H1 (cell line): ENCODE data around the gene TBC1D13. TPM values are rescaled to one million over a fixed set of nuclear protein-coding genes. Genes with fewer than 3 reads are reported as not detected.

Source experiments
- CTCF ChIA-PET: fragments of 300-600 bp; sonication (Branson Sonifier 250); formaldehyde crosslinking; loops from one replicate; lab custom pipeline; 2021; ENCODE audit not compliant: partially characterized antibody; lab: Charles Lee
- POLR2A ChIA-PET: fragments of 300-600 bp; sonication (Branson Sonifier 250); formaldehyde crosslinking; loops from one replicate; lab custom pipeline; 2021; ENCODE audit warnings: inconsistent platforms; ENCODE audit not compliant: partially characterized antibody; lab: Charles Lee
- DNase-seq, 2 experiments: peaks; one replicate each; pipeline versions ENCODE4 v3.0.0 to v3.0.0-alpha.2; 2010 to 2022; ENCODE audit warnings: low spot score in 2 of 2, low read depth in 1 of 2, mixed read lengths in 1 of 2
- FAIRE-seq: peaks from 2 replicates; lab custom pipeline; 2011; peaks lifted over from hg19 to GRCh38; lab: Jason Lieb, UNC
- H2AFZ ChIP-seq: 2 replicates; pipeline ENCODE4 v1.8.1; 2012; ENCODE audit warnings: low read length, inconsistent platforms
- H2AK5ac ChIP-seq: 2 replicates; pipeline ENCODE4 v1.6.1; 2013; ENCODE audit warnings: low read depth, low read length
- H2BK120ac ChIP-seq: replicated peaks from 2 replicates; pipeline ENCODE3; 2013; ENCODE audit warnings: low read depth, low read length, inconsistent platforms
- H2BK12ac ChIP-seq: 2 replicates; pipeline ENCODE4 v1.6.1; 2013; ENCODE audit warnings: low read depth, low read length
- H2BK15ac ChIP-seq: 2 replicates; pipeline ENCODE4 v1.6.1; 2013; ENCODE audit warnings: low read length
- H2BK20ac ChIP-seq: 2 replicates; pipeline ENCODE4 v1.6.1; 2013; ENCODE audit warnings: low read length
- H2BK5ac ChIP-seq: 2 replicates; pipeline ENCODE4 v1.6.1; 2013; ENCODE audit warnings: low read depth, low read length
- H3K14ac ChIP-seq: 2 replicates; pipeline ENCODE4 v1.6.1; 2013; ENCODE audit warnings: inconsistent platforms; ENCODE audit not compliant: insufficient read length
- H3K18ac ChIP-seq: 2 replicates; pipeline ENCODE4 v1.6.1; 2013; ENCODE audit warnings: low read length; ENCODE audit errors: extremely low read depth
- H3K23ac ChIP-seq: 2 replicates; pipeline ENCODE4 v1.6.1; 2013; ENCODE audit warnings: inconsistent platforms; ENCODE audit not compliant: insufficient read length
- H3K23me2 ChIP-seq: 2 replicates; pipeline ENCODE4 v1.6.1; 2013; ENCODE audit warnings: low read depth, low read length
- H3K27ac ChIP-seq: 2 replicates; pipeline ENCODE4 v1.6.1; 2011; ENCODE audit warnings: low read depth, low read length, inconsistent platforms
- H3K27me3 ChIP-seq, 4 experiments: replicated peaks in 1 of 4; 1 replicate in 1 of 4; 2 replicates in 3 of 4; pipeline versions ENCODE4 v1.6.1 to v1.8.1; 2011 to 2013; ENCODE audit warnings: low read length in 3 of 4, mild to moderate bottlenecking in 3 of 4, inconsistent platforms in 2 of 4, mixed read lengths in 2 of 4, moderate library complexity in 1 of 4; ENCODE audit not compliant: control insufficient read depth in 3 of 4, insufficient read depth in 3 of 4; ENCODE audit errors: extremely low read depth in 1 of 4
- H3K36me3 ChIP-seq, 4 experiments: 2 replicates each; pipeline versions ENCODE4 v1.6.1 to v1.8.1; 2011 to 2013; ENCODE audit warnings: mild to moderate bottlenecking in 4 of 4, low read length in 3 of 4, moderate library complexity in 2 of 4, control low read depth in 1 of 4, inconsistent platforms in 1 of 4; ENCODE audit not compliant: insufficient read depth in 4 of 4, control insufficient read depth in 2 of 4
- H3K4ac ChIP-seq: replicated peaks from 2 replicates; pipeline ENCODE3; 2013; ENCODE audit warnings: low read length, low read depth, mixed read lengths, inconsistent platforms; ENCODE audit not compliant: insufficient read length
- H3K4me1 ChIP-seq, 4 experiments: replicated peaks in 1 of 4; 1 replicate in 1 of 4; 2 replicates in 3 of 4; pipeline versions ENCODE4 v1.6.1 to v1.8.1; 2011 to 2013; ENCODE audit warnings: low read length in 3 of 4, inconsistent platforms in 2 of 4, mixed read lengths in 1 of 4; ENCODE audit not compliant: insufficient read depth in 4 of 4, control insufficient read depth in 3 of 4
- H3K4me2 ChIP-seq, 2 experiments: 2 replicates each; pipeline versions ENCODE4 v1.6.1 to v1.8.1; 2011 to 2013; ENCODE audit warnings: low read depth in 2 of 2, low read length in 2 of 2, control low read depth in 1 of 2, inconsistent platforms in 1 of 2, mild to moderate bottlenecking in 1 of 2; ENCODE audit not compliant: insufficient read depth in 1 of 2
- H3K4me3 ChIP-seq, 4 experiments: fragments of 200-600, 300-600 bp in 1 of 4; sonication (generic), shearing (Covaris generic), sonication (Bioruptor Twin) in 1 of 4; 2 replicates each; pipeline versions ENCODE4 v1.5.1 to v1.8.1; 2011 to 2016; ENCODE audit warnings: low read length in 4 of 4, low read depth in 3 of 4, control low read depth in 2 of 4, inconsistent platforms in 2 of 4, mild to moderate bottlenecking in 2 of 4, mixed read lengths in 1 of 4, moderate library complexity in 1 of 4; ENCODE audit not compliant: insufficient read depth in 2 of 4; ENCODE audit errors: extremely low read depth in 1 of 4
- H3K56ac ChIP-seq: replicated peaks from 2 replicates; pipeline ENCODE3; 2013; ENCODE audit warnings: low read depth, mild to moderate bottlenecking, mixed read lengths, low read length, inconsistent platforms; ENCODE audit not compliant: insufficient read length
- H3K79me1 ChIP-seq: 2 replicates; pipeline ENCODE4 v1.6.1; 2013; ENCODE audit warnings: low read depth, low read length, control low read depth
- H3K79me2 ChIP-seq, 2 experiments: 2 replicates each; pipeline versions ENCODE4 v1.6.1 to v1.8.1; 2012 to 2013; ENCODE audit warnings: low read length in 2 of 2, mild to moderate bottlenecking in 2 of 2, inconsistent platforms in 1 of 2; ENCODE audit not compliant: insufficient read depth in 2 of 2, control insufficient read depth in 1 of 2
- H3K9ac ChIP-seq, 4 experiments: replicated peaks in 1 of 4; 1 replicate in 1 of 4; 2 replicates in 3 of 4; pipeline versions ENCODE4 v1.6.1 to v1.8.1; 2011 to 2013; ENCODE audit warnings: low read depth in 3 of 4, low read length in 3 of 4, control low read depth in 2 of 4, mild to moderate bottlenecking in 2 of 4, moderate library complexity in 2 of 4, inconsistent platforms in 1 of 4; ENCODE audit errors: extremely low read depth in 1 of 4
- H3K9me3 ChIP-seq, 2 experiments: 2 replicates each; pipeline versions ENCODE4 v1.6.1 to v1.8.1; 2012 to 2013; ENCODE audit warnings: mild to moderate bottlenecking in 2 of 2, moderate library complexity in 2 of 2, control low read depth in 1 of 2, inconsistent platforms in 1 of 2, low read depth in 1 of 2, low read length in 1 of 2, mixed read lengths in 1 of 2; ENCODE audit not compliant: insufficient read depth in 2 of 2
- H4K20me1 ChIP-seq, 2 experiments: replicated peaks in 1 of 2; 2 replicates each; pipeline versions ENCODE3 to v1.8.1; 2011 to 2013; ENCODE audit warnings: inconsistent platforms in 2 of 2, low read length in 2 of 2, mild to moderate bottlenecking in 1 of 2; ENCODE audit not compliant: insufficient read depth in 2 of 2, control insufficient read depth in 1 of 2
- H4K5ac ChIP-seq: 2 replicates; pipeline ENCODE4 v1.6.1; 2013; ENCODE audit warnings: low read length, low read depth, mixed read lengths, inconsistent platforms; ENCODE audit not compliant: insufficient read length
- H4K8ac ChIP-seq: 2 replicates; pipeline ENCODE4 v1.8.0; 2013; ENCODE audit warnings: mild to moderate bottlenecking, moderate library complexity, low read length, inconsistent platforms; ENCODE audit not compliant: insufficient read depth; ENCODE audit errors: extremely low read depth
- H4K91ac ChIP-seq: replicated peaks from 2 replicates; pipeline ENCODE3; 2013; ENCODE audit warnings: low read length, mixed read lengths, inconsistent platforms; ENCODE audit not compliant: insufficient read length
- BACH1 ChIP-seq: IDR thresholded peaks from 2 replicates; pipeline ENCODE4 v1.6.1; 2012; ENCODE audit warnings: low read length, improper control_type of control experiment
- CTCF ChIP-seq, 3 experiments: IDR thresholded peaks; 1 replicate in 2 of 3; 2 replicates in 1 of 3; pipeline versions ENCODE4 v1.5.1 to v1.6.1; 2011; ENCODE audit warnings: low read length in 3 of 3, mild to moderate bottlenecking in 3 of 3, inconsistent platforms in 2 of 3, low read depth in 1 of 3, moderate library complexity in 1 of 3; ENCODE audit not compliant: insufficient read depth in 1 of 3; ENCODE audit errors: control extremely low read depth in 1 of 3
- JUN ChIP-seq: IDR thresholded peaks from 2 replicates; pipeline ENCODE4 v1.6.1; 2011; ENCODE audit warnings: low read depth, mild to moderate bottlenecking, improper control_type of control experiment, low read length
- MAX ChIP-seq: IDR thresholded peaks from 2 replicates; pipeline ENCODE4 v1.6.1; 2012; ENCODE audit warnings: inconsistent platforms
- NRF1 ChIP-seq: IDR thresholded peaks from 2 replicates; pipeline ENCODE4 v1.6.1; 2011; ENCODE audit warnings: mild to moderate bottlenecking, low read depth, low read length, improper control_type of control experiment
- POLR2AphosphoS5 ChIP-seq: IDR thresholded peaks from 2 replicates; pipeline ENCODE4 v1.6.1; 2011; ENCODE audit warnings: low read depth, low read length
- RXRA ChIP-seq: IDR thresholded peaks from 2 replicates; pipeline ENCODE4 v1.6.1; 2011; ENCODE audit warnings: low read depth, mild to moderate bottlenecking, low read length, moderate library complexity; ENCODE audit not compliant: insufficient read depth
- TAF1 ChIP-seq: IDR thresholded peaks from 2 replicates; pipeline ENCODE4 v1.6.1; 2011; ENCODE audit warnings: mild to moderate bottlenecking, low read depth, low read length
- TBP ChIP-seq: IDR thresholded peaks from 2 replicates; pipeline ENCODE4 v1.6.1; 2011; ENCODE audit warnings: low read depth, low read length, improper control_type of control experiment
- TEAD4 ChIP-seq: IDR thresholded peaks from 2 replicates; pipeline ENCODE4 v1.6.1; 2012; ENCODE audit warnings: low read depth, low read length, inconsistent platforms, mixed read lengths
- YY1 ChIP-seq: IDR thresholded peaks from 2 replicates; pipeline ENCODE4 v1.6.1; 2011; ENCODE audit warnings: low read depth, mild to moderate bottlenecking, low read length
- WGBS, 2 experiments: shearing (Covaris generic) in 1 of 2; methylation state at CpG; one replicate each; pipeline versions ENCODE4 v1.1.6 to v1.1.7; 2013 to 2015; ENCODE audit warnings: low lambda C conversion rate in 2 of 2, mixed read lengths in 2 of 2, inconsistent platforms in 1 of 2, low coverage in 1 of 2, missing lambda C conversion rate in 1 of 2; ENCODE audit not compliant: insufficient replicate concordance in 2 of 2, insufficient coverage in 1 of 2, insufficient read length in 1 of 2; ENCODE audit errors: extremely low coverage in 1 of 2, missing lambda C conversion rate in 1 of 2; 5-methylcytosine and 5-hydroxymethylcytosine counted together
- polyA plus RNA-seq, 7 experiments: library from polyadenylated mRNA; depleted of rRNA in 3 of 7; stranded (reverse) in 5 of 7; unstranded in 2 of 7; fragments of >200 nt in 5 of 7; fragments of 200-250 nt in 2 of 7; gene quantifications; 1 replicate in 5 of 7; 2 replicates in 1 of 7; 4 replicates in 1 of 7; pipeline versions ENCODE4 v1.2.1 to v1.2.3, GENCODE V29; 2011 to 2013; ENCODE audit warnings: missing spikeins in 2 of 7, mixed read lengths in 2 of 7
- total RNA-seq: library from RNA; stranded (reverse); fragmentation: NEBNext Ultra II Directional; extraction: Animal tissue kit (Norgen Biotek cat#: 25700); gene quantifications from 2 replicates; pipeline ENCODE4 v1.2.1, GENCODE V29; 2021

Gene TBC1D13
- total and polyA plus RNA-seq, 2 of the 8 experiments (the other 6 are each of a cell fraction or from before 2014, with no cell fraction given), result 21.3 to 24.7 TPM

GRCh38 chr9:128764361-128764760 is 22.7 kb upstream of the TBC1D13 start:
- no peaks in the 10 kb centered on the region; the same call in 1 of the 2 replicates for H3K79me1 ChIP-seq
- H3K23ac ChIP-seq, result no peak overlapping the region
- peaks cover 0 to 3% (median 2%) of the 10 kb centered on the region in 4 experiments; a peak in 2 of 7 replicates for H3K4me1 ChIP-seq
- 86% methylated on average over 6 of the region's 6 CpGs; no CpG with 5 or more reads in 1 of the 2 experiments for WGBS, 2 experiments
- H3K56ac ChIP-seq, result no peak overlapping the region
- no peaks in the 10 kb centered on the region; a peak in 1 of 4 replicates for H3K79me2 ChIP-seq
- no peak overlapping the region for H2BK5ac ChIP-seq
- no peak overlapping the region for H2AK5ac ChIP-seq
- no peak overlapping the region for H3K4ac ChIP-seq
- H4K20me1 ChIP-seq, result peaks cover 0 to 3% of the 10 kb centered on the region in 2 experiments
- no peak overlapping the region for H3K4me3 ChIP-seq
- H3K23me2 ChIP-seq, result no peaks in the 10 kb centered on the region
- no peak overlapping the region for H2BK12ac ChIP-seq
- H2BK20ac ChIP-seq, result no peak overlapping the region
- H3K9ac ChIP-seq, result no peak overlapping the region
- no peak overlapping the region for H3K18ac ChIP-seq
- H4K8ac ChIP-seq, result no peak overlapping the region
- H3K14ac ChIP-seq, result no peak overlapping the region
- H2BK120ac ChIP-seq, result no peak overlapping the region
- H4K91ac ChIP-seq, result no peak overlapping the region
- FAIRE-seq (no peak), DNase-seq (peak in 1 of 2 experiments; percentile 56)
- POLR2A ChIA-PET, result interaction anchor here (0.8 to 1.4 kb wide), 10 partner anchors 11 to 79 kb away, joined by 3 to 6 read pairs (median 3); partner anchors contain the start of genes ENDOG and SPOUT1
- no peaks in the 10 kb centered on the region for H3K27me3 ChIP-seq
- no peaks in the 10 kb centered on the region; a peak in 1 of 8 replicates for H3K36me3 ChIP-seq
- CTCF ChIA-PET, result interaction anchor here (0.6 to 5.4 kb wide), 25 partner anchors 7 to 469 kb away, joined by 3 to 27 read pairs (median 4); partner anchors contain the start of genes ENDOG and ZER1
- H3K4me2 ChIP-seq, result no peak overlapping the region; a peak in 1 of 4 replicates
- H4K5ac ChIP-seq, result no peak overlapping the region
- H3K9me3 ChIP-seq, result no peaks in the 10 kb centered on the region
- peak overlapping the region; percentile 30; the same call in 1 of the 2 replicates for H3K27ac ChIP-seq
- no peak overlapping the region for H2AFZ ChIP-seq
- H2BK15ac ChIP-seq, result no peak overlapping the region
- TF ChIP-seq TEAD4 (0 out of 2 replicates have a peak, but pooled peaks have one; percentile 0), MAX (0 out of 2 replicates have a peak, but pooled peaks have one; percentile 8), JUN (no peak), TBP (no peak), CTCF (IDR thresholded peaks at IDR 0.05; ENCODE audit: control extremely low read depth in 1 of 3, insufficient read depth in 1 of 3, low read depth in 1 of 3, low read length in 3 of 3) (peak; percentile 49 to 58 (median 53)), RXRA (no peak), TAF1 (no peak), BACH1 (no peak), YY1 (peak; percentile 92), NRF1 (no peak), POLR2AphosphoS5 (no peak)
